ENCODE results near the gene PIR. TPM values are rescaled to one million over a fixed set of nuclear protein-coding genes. Genes with fewer than 3 reads are reported as not detected.

Gene PIR
- total RNA-seq, 1 experiment from 2014 or later = 58.0 TPM

- intact Hi-C loops (cut with micrococcal nuclease; ENCODE audit: unreplicated experiment) = loop anchor here (1.0 to 10.0 kb wide), 3 partner anchors 67 to 176 kb away; no protein-coding TSS in a partner anchor
- Histone ChIP-seq H3K4me3 (ENCODE audit: low read depth, low read length, poor library complexity, severe bottlenecking) (no peak overlapping the region), H3K27ac (ENCODE audit: low read depth, low read length, poor library complexity, severe bottlenecking) (no peak overlapping the region), H3K36me3 (ENCODE audit: insufficient read depth, low read length, poor library complexity, severe bottlenecking) (no peaks in the 10 kb centered on the region), H3K4me1 (ENCODE audit: insufficient read depth, low read length, poor library complexity, severe bottlenecking) (no peaks in the 10 kb centered on the region), H3K9me3 (ENCODE audit: low read depth, low read length, poor library complexity, severe bottlenecking) (no peaks in the 10 kb centered on the region), H3K27me3 (replicated peaks; ENCODE audit: insufficient read depth, low read depth, low read length, poor library complexity) (peaks cover 37% of the 10 kb centered on the region)
- BruUV-seq (replicated peaks) = no TSS peak
- ChIA-PET POLR2A (ENCODE audit: low non-redundant PET) (no interaction called here), CTCF (interaction anchor here (0.7 kb wide), 1 partner anchor 67 kb away, joined by 19 read pairs; no protein-coding TSS in a partner anchor)
- TF ChIP-seq CTCF (conservative IDR thresholded peaks at IDR 0.05; ENCODE audit: low read depth, low read length) (no peak), EZH2 (IDR thresholded peaks at IDR 0.05; ENCODE audit: borderline replicate concordance, low read depth, low read length, poor library complexity, severe bottlenecking) (no peak)
- no peak for DNase-seq (ENCODE audit: low spot score)
Observed at GRCh38 chrX:15498741-15499140, 5.6 kb upstream of the PIR start.

GRCh38 chrX:15497865-15498264 lies 4.7 kb upstream of the PIR start:
- Histone ChIP-seq H3K27me3 (replicated peaks; ENCODE audit: insufficient read depth, low read depth, low read length, poor library complexity) (peaks cover 34% of the 10 kb centered on the region), H3K4me1 (ENCODE audit: insufficient read depth, low read length, poor library complexity, severe bottlenecking) (no peaks in the 10 kb centered on the region), H3K9me3 (ENCODE audit: low read depth, low read length, poor library complexity, severe bottlenecking) (no peaks in the 10 kb centered on the region), H3K27ac (ENCODE audit: low read depth, low read length, poor library complexity, severe bottlenecking) (no peak overlapping the region), H3K4me3 (ENCODE audit: low read depth, low read length, poor library complexity, severe bottlenecking) (no peak overlapping the region), H3K36me3 (ENCODE audit: insufficient read depth, low read length, poor library complexity, severe bottlenecking) (no peaks in the 10 kb centered on the region)
- TF ChIP-seq CTCF (conservative IDR thresholded peaks at IDR 0.05; ENCODE audit: low read depth, low read length) (peak; percentile 80), EZH2 (IDR thresholded peaks at IDR 0.05; ENCODE audit: borderline replicate concordance, low read depth, low read length, poor library complexity, severe bottlenecking) (no peak)
- intact Hi-C loops (cut with micrococcal nuclease; ENCODE audit: unreplicated experiment) = loop anchor here (1.0 to 10.0 kb wide), 3 partner anchors 67 to 177 kb away; no protein-coding TSS in a partner anchor
- POLR2A ChIA-PET (ENCODE audit: low non-redundant PET) = no interaction called here
- CTCF ChIA-PET = no interaction called here
- no TSS peak for BruUV-seq (replicated peaks)
- peak; percentile 77 for DNase-seq (ENCODE audit: low spot score)

- ChIA-PET CTCF (no interaction called here), POLR2A (ENCODE audit: low non-redundant PET) (no interaction called here)
- Histone ChIP-seq H3K27me3 (replicated peaks; ENCODE audit: insufficient read depth, low read depth, low read length, poor library complexity) (peaks cover 24% of the 10 kb centered on the region), H3K9me3 (ENCODE audit: low read depth, low read length, poor library complexity, severe bottlenecking) (no peaks in the 10 kb centered on the region), H3K27ac (ENCODE audit: low read depth, low read length, poor library complexity, severe bottlenecking) (no peak overlapping the region), H3K36me3 (ENCODE audit: insufficient read depth, low read length, poor library complexity, severe bottlenecking) (no peaks in the 10 kb centered on the region), H3K4me1 (ENCODE audit: insufficient read depth, low read length, poor library complexity, severe bottlenecking) (no peaks in the 10 kb centered on the region), H3K4me3 (ENCODE audit: low read depth, low read length, poor library complexity, severe bottlenecking) (no peak overlapping the region)
- no TSS peak for BruUV-seq (replicated peaks)
- TF ChIP-seq CTCF (conservative IDR thresholded peaks at IDR 0.05; ENCODE audit: low read depth, low read length) = no peak
- no peak for TF ChIP-seq EZH2 (IDR thresholded peaks at IDR 0.05; ENCODE audit: borderline replicate concordance, low read depth, low read length, poor library complexity, severe bottlenecking)
- intact Hi-C loops (cut with micrococcal nuclease; ENCODE audit: unreplicated experiment) = loop anchor here (10.0 kb wide), 2 partner anchors 148 to 178 kb away; no protein-coding TSS in a partner anchor
- DNase-seq (ENCODE audit: low spot score) = no peak
Observed at GRCh38 chrX:15496824-15497223, 3.7 kb upstream of the PIR start.

Measured in A673 (cell line).